Measurements from ENCODE around the gene TRIP11.

DNA sequence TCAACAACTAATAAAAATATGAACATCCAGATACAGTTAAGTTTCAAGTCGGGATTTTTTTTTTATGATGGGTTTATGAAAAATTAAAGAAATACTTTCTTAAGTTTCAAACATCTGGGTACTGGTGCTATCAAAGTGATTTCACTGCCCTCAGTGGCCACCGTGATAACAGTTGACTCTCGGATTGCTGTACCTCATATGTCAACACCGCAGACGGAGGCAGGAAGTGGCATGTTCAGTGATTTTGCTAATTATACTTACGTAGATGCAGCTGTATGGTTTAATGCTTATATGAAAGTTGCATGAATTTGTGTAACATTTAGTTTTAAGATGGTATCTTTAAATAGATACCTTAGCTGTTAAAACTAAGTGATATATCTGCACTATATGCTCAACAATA lies 71.6 kb downstream of the TRIP11 start:
- TF ChIP-seq POLR2A (IDR thresholded peaks at IDR 0.05; ENCODE audit: borderline replicate concordance, extremely low read depth, insufficient read depth, insufficient read length) (no peak), RAD21 (IDR thresholded peaks at IDR 0.05; ENCODE audit: low read depth) (no peak), ZNF274 (IDR thresholded peaks at IDR 0.05; ENCODE audit: low read depth, low read length) (no peak), EGR1 (IDR thresholded peaks at IDR 0.05; ENCODE audit: low read depth) (no peak), ELF1 (IDR thresholded peaks at IDR 0.05; ENCODE audit: borderline replicate concordance, low read depth) (no peak), POLR2AphosphoS5 (IDR thresholded peaks at IDR 0.05; ENCODE audit: low read depth, low read length) (no peak), SIN3A (IDR thresholded peaks at IDR 0.05; ENCODE audit: low read depth) (no peak), SP1 (IDR thresholded peaks at IDR 0.05; ENCODE audit: low read depth) (no peak), JUND (IDR thresholded peaks at IDR 0.05) (no peak), EZH2 (IDR thresholded peaks at IDR 0.05) (no peak), YY1 (IDR thresholded peaks at IDR 0.05; ENCODE audit: extremely low read depth, insufficient replicate concordance, low read depth, low read length) (no peak), CEBPB (IDR thresholded peaks at IDR 0.05; ENCODE audit: low read depth) (no peak)
- TF ChIP-seq, protein P1, sequence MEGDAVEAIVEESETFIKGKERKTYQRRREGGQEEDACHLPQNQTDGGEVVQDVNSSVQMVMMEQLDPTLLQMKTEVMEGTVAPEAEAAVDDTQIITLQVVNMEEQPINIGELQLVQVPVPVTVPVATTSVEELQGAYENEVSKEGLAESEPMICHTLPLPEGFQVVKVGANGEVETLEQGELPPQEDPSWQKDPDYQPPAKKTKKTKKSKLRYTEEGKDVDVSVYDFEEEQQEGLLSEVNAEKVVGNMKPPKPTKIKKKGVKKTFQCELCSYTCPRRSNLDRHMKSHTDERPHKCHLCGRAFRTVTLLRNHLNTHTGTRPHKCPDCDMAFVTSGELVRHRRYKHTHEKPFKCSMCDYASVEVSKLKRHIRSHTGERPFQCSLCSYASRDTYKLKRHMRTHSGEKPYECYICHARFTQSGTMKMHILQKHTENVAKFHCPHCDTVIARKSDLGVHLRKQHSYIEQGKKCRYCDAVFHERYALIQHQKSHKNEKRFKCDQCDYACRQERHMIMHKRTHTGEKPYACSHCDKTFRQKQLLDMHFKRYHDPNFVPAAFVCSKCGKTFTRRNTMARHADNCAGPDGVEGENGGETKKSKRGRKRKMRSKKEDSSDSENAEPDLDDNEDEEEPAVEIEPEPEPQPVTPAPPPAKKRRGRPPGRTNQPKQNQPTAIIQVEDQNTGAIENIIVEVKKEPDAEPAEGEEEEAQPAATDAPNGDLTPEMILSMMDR (IDR thresholded peaks at IDR 0.05 in 2 of 3, conservative IDR thresholded peaks at IDR 0.05 in 1 of 3; ENCODE audit: borderline replicate concordance in 1 of 3, insufficient read depth in 1 of 3, low read depth in 2 of 3, low read length in 2 of 3), result no peak

All from HCT116 (cell line).